GM12872 (cell line): ENCODE data around the gene RAPGEF4.

Source experiments
- TF ChIP-seq, protein P1 (sequence below): IDR thresholded peaks from 3 replicates; pipeline ENCODE4 v1.5.1; 2011; ENCODE audit warnings: low read depth, mild to moderate bottlenecking, low read length, moderate library complexity; ENCODE audit not compliant: insufficient read depth

The RAPGEF4 gene

DNA sequence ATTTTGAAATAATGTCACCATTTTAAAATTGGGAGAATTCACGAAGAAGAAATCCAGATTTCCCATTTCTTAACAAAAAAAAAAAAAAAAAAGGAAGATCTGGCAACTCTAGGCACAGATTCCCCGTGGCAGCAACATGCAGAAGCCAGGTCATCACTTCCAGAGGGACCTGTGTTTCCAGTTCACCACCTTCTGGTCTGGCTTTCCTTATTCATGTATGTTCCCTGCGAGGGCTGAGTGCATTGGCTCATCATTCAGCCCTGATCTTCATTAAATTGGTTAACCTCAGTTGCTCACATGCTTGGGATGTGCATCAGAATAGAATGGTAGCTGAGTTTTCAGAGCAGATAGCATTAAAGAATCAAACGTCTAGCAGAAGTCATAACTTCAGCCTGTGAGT lies 315.0 kb downstream of the RAPGEF4 start:
- TF ChIP-seq, protein P1, sequence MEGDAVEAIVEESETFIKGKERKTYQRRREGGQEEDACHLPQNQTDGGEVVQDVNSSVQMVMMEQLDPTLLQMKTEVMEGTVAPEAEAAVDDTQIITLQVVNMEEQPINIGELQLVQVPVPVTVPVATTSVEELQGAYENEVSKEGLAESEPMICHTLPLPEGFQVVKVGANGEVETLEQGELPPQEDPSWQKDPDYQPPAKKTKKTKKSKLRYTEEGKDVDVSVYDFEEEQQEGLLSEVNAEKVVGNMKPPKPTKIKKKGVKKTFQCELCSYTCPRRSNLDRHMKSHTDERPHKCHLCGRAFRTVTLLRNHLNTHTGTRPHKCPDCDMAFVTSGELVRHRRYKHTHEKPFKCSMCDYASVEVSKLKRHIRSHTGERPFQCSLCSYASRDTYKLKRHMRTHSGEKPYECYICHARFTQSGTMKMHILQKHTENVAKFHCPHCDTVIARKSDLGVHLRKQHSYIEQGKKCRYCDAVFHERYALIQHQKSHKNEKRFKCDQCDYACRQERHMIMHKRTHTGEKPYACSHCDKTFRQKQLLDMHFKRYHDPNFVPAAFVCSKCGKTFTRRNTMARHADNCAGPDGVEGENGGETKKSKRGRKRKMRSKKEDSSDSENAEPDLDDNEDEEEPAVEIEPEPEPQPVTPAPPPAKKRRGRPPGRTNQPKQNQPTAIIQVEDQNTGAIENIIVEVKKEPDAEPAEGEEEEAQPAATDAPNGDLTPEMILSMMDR = no peak

DNA sequence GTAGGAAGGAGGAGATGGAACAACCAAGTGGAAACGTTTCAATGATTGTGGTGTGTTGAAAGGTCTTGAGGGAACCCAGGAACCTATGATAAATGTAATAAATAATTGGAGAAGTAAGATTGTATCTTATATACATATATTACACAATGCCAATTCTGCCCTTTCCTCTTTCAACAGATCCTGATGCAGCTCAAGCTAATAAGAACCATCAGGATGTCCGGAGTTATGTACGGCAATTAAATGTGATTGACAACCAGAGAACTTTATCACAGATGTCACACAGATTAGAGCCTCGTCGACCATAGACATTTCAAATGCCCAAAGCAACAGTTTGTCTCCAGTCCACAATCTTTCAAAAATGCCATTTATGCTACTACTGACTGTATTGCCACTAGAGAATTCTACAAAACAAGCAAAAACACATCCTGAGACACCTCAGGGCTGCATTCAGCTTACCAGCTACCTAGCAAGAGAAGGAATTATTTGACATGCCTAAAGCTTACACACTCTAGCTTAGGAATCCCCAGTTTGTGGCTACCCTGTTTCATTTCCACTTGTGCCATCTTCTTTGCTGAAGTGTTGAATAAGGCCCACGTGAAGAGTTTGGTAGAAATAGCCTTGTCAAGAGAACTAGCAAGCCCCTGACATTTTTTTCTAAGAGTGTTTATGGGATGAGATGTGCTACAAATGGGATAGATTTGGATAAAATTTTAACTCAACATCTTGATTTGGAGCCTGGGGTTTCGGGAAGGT lies 316.0 kb downstream of the RAPGEF4 start:
- TF ChIP-seq, protein P1 = no peak

DNA sequence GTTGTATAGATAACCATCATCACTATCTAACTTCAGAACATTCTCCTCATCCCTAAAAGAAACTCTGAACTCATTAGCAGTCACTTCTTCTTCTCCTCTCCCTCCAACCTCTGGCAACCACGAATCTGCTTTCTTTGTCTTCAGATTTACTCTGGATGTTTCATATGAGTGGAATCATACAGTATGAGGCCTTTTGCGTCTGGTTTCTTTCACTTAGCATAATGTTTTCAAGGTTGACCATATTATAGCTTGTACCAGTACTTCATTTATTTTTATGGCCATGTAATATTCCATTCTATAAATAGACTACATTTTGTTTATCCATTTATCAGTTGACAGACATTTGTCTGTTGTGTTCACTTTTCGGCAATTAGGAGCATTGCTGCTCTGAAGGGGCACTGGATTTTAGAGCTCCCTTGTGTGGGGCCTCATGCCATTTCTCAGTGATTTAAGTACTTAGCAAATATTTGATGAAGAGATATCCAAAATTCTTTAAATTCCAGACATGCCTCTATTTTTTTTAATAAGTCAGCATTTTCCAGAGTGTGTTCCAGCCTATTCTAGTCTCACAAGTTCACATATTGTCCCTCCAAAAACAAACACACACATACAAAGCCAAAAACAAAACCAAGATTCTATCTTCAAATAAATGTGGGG lies 317.5 kb downstream of the RAPGEF4 start:
- TF ChIP-seq, protein P1 = no peak

DNA sequence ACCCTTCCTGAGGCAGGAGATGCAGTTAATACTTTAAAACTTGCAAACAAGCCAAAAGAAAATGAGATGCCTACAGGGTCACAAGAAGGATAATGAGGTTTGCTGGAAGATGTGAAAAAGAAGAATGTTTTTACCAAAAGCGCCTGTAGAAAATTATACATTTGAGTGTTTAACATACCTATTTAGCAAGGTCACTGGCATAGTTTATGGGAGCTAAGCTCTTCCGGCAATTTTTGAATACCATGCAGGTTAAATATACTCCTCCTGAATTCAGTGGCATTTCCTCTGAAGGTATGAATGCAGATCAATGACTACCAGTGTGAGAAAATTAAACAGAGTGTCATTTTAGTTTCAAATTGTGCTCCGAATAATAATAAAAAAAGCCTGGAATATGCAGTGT lies 318.8 kb downstream of the RAPGEF4 start:
- TF ChIP-seq, protein P1 = no peak

DNA sequence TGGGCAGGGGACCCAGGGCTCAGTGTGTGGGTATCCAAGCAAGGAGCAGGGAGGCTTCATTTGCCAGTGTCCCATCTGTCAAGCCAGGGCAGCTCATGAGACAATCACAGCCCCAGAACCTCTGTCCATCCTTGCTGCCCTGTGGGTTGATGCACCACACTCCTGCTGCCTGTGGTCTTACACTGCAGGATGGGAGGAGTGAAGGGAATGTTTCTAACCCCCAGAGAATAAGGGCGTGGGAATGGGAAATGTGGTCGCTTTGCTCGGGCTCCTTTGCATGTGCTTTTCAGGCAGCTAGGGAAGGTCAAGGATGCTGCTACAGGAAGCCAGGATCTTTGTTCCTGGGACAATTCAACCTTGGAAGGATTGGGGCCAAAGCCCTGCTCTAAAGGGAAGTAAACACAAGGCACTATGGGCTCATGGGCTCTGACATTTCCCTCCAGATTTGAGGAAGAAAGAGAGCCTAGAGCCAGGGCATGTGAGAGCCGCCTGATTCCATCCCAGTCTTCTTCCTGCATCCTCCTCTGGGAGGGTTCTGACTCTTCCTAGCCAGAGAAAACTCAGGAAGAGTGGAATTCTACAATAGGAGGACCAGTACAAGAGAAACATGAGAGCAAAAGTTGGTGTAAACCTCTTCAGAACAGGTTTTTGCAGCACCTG lies 321.2 kb downstream of the RAPGEF4 start:
- TF ChIP-seq, protein P1 = no peak

DNA sequence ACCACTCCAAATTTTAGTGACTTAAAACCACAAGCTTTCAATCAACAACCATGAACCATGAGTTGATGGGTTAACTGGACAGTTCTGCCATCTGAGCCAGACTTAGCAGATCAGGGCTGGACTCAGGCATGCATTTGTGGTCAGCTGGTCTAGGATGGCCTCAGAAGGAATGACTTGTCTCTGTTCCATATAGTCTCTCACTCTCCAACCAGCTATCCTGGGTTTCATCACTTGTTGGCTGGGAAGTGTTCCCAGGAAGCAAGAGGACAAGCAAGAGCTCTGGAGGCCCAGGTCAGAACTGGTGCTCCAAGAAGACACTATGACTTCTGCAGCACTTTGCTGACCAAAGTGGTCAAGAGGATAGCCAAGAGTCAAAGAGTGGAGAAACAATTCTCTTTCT lies 322.5 kb downstream of the RAPGEF4 start:
- TF ChIP-seq, protein P1 = no peak

DNA sequence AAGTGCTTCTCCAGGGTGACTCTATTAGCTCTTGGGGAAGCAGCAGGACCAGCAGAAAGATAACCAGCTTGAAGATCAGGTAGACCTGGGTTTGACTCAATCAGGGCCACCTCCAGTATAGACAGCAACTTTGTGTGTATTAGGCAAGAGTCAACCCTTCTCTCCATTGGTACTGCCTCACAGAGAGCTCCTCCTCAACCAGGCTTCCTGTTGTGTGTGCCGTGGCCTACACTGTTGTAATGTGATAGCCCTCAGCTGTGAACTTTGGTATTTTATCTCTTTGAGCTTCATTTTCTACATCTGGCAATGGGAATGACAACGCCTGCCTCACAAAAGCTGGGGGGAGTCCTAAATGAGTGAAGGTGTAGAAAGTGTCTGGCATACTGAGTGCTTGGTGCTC lies 323.0 kb downstream of the RAPGEF4 start:
- TF ChIP-seq, protein P1 = no peak
